ENCODE data around the gene TJP3. TPM values are rescaled to one million over a fixed set of nuclear protein-coding genes. Genes with fewer than 3 reads are reported as not detected.

Gene TJP3
- polyA plus RNA-seq, 1 donor from 2014 or later = 0.15 TPM

DNA sequence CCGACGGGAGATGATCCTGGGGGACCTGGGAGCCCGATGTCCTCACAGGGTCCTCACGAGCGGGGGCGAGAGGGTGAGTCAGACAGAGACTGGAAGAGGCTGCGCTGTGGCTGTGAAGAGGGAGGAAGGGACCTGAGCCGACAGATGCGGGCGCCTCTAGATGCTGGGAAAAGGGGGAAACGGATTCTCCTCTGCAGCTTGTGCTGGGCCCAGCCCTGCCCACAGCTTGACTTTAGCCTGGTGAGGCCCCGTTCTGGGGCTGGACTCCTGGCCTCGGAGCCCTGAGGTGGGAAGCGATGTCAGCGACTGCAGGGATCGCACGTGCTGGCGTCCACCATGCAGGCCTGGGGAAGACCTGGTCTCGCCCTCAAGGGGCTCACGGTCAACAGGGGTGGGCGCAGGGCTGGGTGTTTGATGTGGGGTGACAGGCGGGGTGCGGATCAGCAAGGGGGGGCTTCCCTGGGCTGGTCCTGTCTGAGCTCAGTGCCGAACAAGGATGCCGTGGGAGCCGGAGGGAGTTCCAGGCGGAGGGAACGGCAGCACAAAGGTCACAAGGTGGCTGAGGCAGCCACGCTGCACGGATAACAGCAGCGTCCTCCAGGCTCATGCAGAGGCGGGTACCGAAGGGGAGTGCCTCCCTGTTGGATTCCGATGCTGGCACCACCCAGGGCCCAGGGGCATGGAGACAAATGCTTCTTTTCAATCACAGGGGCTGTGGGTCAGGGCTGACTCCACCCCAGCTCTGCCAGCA lies 39.7 kb upstream of the TJP3 start:
- Histone ChIP-seq H3K4me2 (ENCODE audit: low read length) (no peak overlapping the region), H3K27me3 (ENCODE audit: insufficient read depth, low read depth, low read length) (no peaks in the 10 kb centered on the region), H3F3A (ENCODE audit: insufficient read depth, low read length, poor library complexity, severe bottlenecking) (no peaks in the 10 kb centered on the region), H3K79me2 (replicated peaks; ENCODE audit: insufficient read depth, low read length) (no peaks in the 10 kb centered on the region), H3K27ac (ENCODE audit: low read length) (no peak overlapping the region), H3K36me3 (ENCODE audit: insufficient read depth, low read length) (no peaks in the 10 kb centered on the region), H3K9me3 (ENCODE audit: low read length) (no peaks in the 10 kb centered on the region), H4K20me1 (ENCODE audit: insufficient read depth) (no peaks in the 10 kb centered on the region), H3K4me3 (ENCODE audit: low read length) (no peak overlapping the region), H3K9ac (ENCODE audit: low read length) (no peak overlapping the region), H3K9me2 (ENCODE audit: insufficient read depth, low read length) (no peaks in the 10 kb centered on the region), H2AFZ (ENCODE audit: low read depth, low read length) (no peak overlapping the region)
- TF ChIP-seq MXI1 (conservative IDR thresholded peaks at IDR 0.05; ENCODE audit: poor library complexity, severe bottlenecking) (no peak), POLR2AphosphoS5 (IDR thresholded peaks at IDR 0.05) (no peak), EZH2 (IDR thresholded peaks at IDR 0.05; ENCODE audit: borderline replicate concordance, insufficient read depth, low read length, poor library complexity, severe bottlenecking) (no peak), EP300 (conservative IDR thresholded peaks at IDR 0.05; ENCODE audit: poor library complexity, severe bottlenecking) (no peak), CTCF (IDR thresholded peaks at IDR 0.05; ENCODE audit: poor library complexity, severe bottlenecking) (no peak), SMC3 (conservative IDR thresholded peaks at IDR 0.05; ENCODE audit: poor library complexity) (no peak), RAD21 (conservative IDR thresholded peaks at IDR 0.05) (no peak), TAF1 (IDR thresholded peaks at IDR 0.05; ENCODE audit: low read depth) (no peak)
- TF ChIP-seq, protein P1, sequence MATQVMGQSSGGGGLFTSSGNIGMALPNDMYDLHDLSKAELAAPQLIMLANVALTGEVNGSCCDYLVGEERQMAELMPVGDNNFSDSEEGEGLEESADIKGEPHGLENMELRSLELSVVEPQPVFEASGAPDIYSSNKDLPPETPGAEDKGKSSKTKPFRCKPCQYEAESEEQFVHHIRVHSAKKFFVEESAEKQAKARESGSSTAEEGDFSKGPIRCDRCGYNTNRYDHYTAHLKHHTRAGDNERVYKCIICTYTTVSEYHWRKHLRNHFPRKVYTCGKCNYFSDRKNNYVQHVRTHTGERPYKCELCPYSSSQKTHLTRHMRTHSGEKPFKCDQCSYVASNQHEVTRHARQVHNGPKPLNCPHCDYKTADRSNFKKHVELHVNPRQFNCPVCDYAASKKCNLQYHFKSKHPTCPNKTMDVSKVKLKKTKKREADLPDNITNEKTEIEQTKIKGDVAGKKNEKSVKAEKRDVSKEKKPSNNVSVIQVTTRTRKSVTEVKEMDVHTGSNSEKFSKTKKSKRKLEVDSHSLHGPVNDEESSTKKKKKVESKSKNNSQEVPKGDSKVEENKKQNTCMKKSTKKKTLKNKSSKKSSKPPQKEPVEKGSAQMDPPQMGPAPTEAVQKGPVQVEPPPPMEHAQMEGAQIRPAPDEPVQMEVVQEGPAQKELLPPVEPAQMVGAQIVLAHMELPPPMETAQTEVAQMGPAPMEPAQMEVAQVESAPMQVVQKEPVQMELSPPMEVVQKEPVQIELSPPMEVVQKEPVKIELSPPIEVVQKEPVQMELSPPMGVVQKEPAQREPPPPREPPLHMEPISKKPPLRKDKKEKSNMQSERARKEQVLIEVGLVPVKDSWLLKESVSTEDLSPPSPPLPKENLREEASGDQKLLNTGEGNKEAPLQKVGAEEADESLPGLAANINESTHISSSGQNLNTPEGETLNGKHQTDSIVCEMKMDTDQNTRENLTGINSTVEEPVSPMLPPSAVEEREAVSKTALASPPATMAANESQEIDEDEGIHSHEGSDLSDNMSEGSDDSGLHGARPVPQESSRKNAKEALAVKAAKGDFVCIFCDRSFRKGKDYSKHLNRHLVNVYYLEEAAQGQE (IDR thresholded peaks at IDR 0.05; ENCODE audit: borderline replicate concordance) = no peak

- Histone ChIP-seq H3F3A (ENCODE audit: insufficient read depth, low read length, poor library complexity, severe bottlenecking) (no peaks in the 10 kb centered on the region), H3K4me3 (ENCODE audit: low read length) (no peak overlapping the region), H3K9ac (ENCODE audit: low read length) (no peak overlapping the region), H3K27me3 (ENCODE audit: insufficient read depth, low read depth, low read length) (no peaks in the 10 kb centered on the region), H3K4me2 (ENCODE audit: low read length) (no peak overlapping the region), H4K20me1 (ENCODE audit: insufficient read depth) (no peaks in the 10 kb centered on the region), H3K27ac (ENCODE audit: low read length) (no peak overlapping the region), H3K36me3 (ENCODE audit: insufficient read depth, low read length) (no peaks in the 10 kb centered on the region), H2AFZ (ENCODE audit: low read depth, low read length) (no peak overlapping the region), H3K9me3 (ENCODE audit: low read length) (no peaks in the 10 kb centered on the region), H3K9me2 (ENCODE audit: insufficient read depth, low read length) (no peaks in the 10 kb centered on the region), H3K79me2 (replicated peaks; ENCODE audit: insufficient read depth, low read length) (no peaks in the 10 kb centered on the region)
- TF ChIP-seq POLR2AphosphoS5 (IDR thresholded peaks at IDR 0.05) (no peak), EP300 (conservative IDR thresholded peaks at IDR 0.05; ENCODE audit: poor library complexity, severe bottlenecking) (no peak), CTCF (IDR thresholded peaks at IDR 0.05; ENCODE audit: poor library complexity, severe bottlenecking) (no peak), RAD21 (conservative IDR thresholded peaks at IDR 0.05) (no peak), TAF1 (IDR thresholded peaks at IDR 0.05; ENCODE audit: low read depth) (no peak), SMC3 (conservative IDR thresholded peaks at IDR 0.05; ENCODE audit: poor library complexity) (no peak), MXI1 (conservative IDR thresholded peaks at IDR 0.05; ENCODE audit: poor library complexity, severe bottlenecking) (no peak), EZH2 (IDR thresholded peaks at IDR 0.05; ENCODE audit: borderline replicate concordance, insufficient read depth, low read length, poor library complexity, severe bottlenecking) (no peak)
- TF ChIP-seq, protein P1 (IDR thresholded peaks at IDR 0.05; ENCODE audit: borderline replicate concordance) = no peak
These were observed 38.9 kb upstream of the TJP3 start for GRCh38 chr19:3669082-3669946.

Measured in neural cell (in vitro differentiated cells).